HG02870 (cell line): ENCODE measurements around the gene DOCK8.

Experiments used
- ATAC-seq: cut with Tn5 transposase; IDR thresholded peaks from one replicate; pipeline ENCODE4 v1.9.1; 2021; ENCODE audit warnings: mild to moderate bottlenecking, moderate library complexity; ENCODE audit not compliant: unreplicated experiment

Gene DOCK8

GRCh38 chr9:487429-487828 lies 272.8 kb downstream of the DOCK8 start:
- ATAC-seq = no peak

- ATAC-seq = no peak
Observed at GRCh38 chr9:488448-488847, 273.8 kb downstream of the DOCK8 start.

- ATAC-seq = no peak
Observed at GRCh38 chr9:489198-490197, 274.8 kb downstream of the DOCK8 start.

GRCh38 chr9:494764-495163 lies 280.1 kb downstream of the DOCK8 start:
- no peak for ATAC-seq

GRCh38 chr9:495739-496138 lies 281.1 kb downstream of the DOCK8 start:
- ATAC-seq = no peak

GRCh38 chr9:503326-503725 lies 288.7 kb downstream of the DOCK8 start:
- no peak for ATAC-seq

- peak; percentile 75 for ATAC-seq
Observed at GRCh38 chr9:503881-504852, 289.5 kb downstream of the DOCK8 start, which contains the start of gene KANK1. Gene KANK1 (plus strand): TSS chr9:504695.

GRCh38 chr9:504921-505740 lies 290.5 kb downstream of the DOCK8 start:
- peak; percentile 21 for ATAC-seq

GRCh38 chr9:505741-506059 lies 291.0 kb downstream of the DOCK8 start:
- no peak for ATAC-seq

GRCh38 chr9:506281-506680 lies 291.6 kb downstream of the DOCK8 start:
- ATAC-seq = no peak

- no peak for ATAC-seq
Observed at GRCh38 chr9:511861-512260, 297.2 kb downstream of the DOCK8 start.

- ATAC-seq = no peak
Observed at GRCh38 chr9:512555-513272, 298.0 kb downstream of the DOCK8 start.
